WTC11 (cell line): ENCODE data around the gene CACNA1D. TPM values are rescaled to one million over a fixed set of nuclear protein-coding genes. Genes with fewer than 3 reads are reported as not detected.
"Not testable (repeated sequence)": the region's sequence is repeated elsewhere in the genome, so short reads cannot be mapped to it uniquely, and the experiment has no call there.

Experiments
- ATAC-seq: fragments of 200-7000 bp; cut with Tn5 transposase; 2 replicates; pipeline ENCODE4 v1.10.0; 2021; ENCODE audit warnings: mild to moderate bottlenecking, moderate library complexity
- CTCF ChIA-PET: fragments of 300-600 bp; sonication (Branson Sonifier 250); formaldehyde crosslinking; loops from one replicate; lab custom pipeline; 2021; ENCODE audit warnings: antibody characterized with exemption; lab: Charles Lee
- POLR2A ChIA-PET: fragments of 350-600 bp; sonication (Branson Sonifier 250); formaldehyde crosslinking; loops from one replicate; lab custom pipeline; 2021; ENCODE audit warnings: antibody characterized with exemption; lab: Charles Lee
- DNase-seq: peaks from one replicate; pipeline ENCODE4 v3.0.0; 2021; ENCODE audit warnings: low spot score
- H3K27ac Mint-ChIP-seq: 2 replicates; pipeline ENCODE4 v1.8.0; 2021; ENCODE audit warnings: mixed read lengths
- H3K27me3 Mint-ChIP-seq: 2 replicates; pipeline ENCODE4 v1.8.0; 2021; ENCODE audit warnings: low read depth, mild to moderate bottlenecking, moderate library complexity, mixed read lengths
- H3K36me3 Mint-ChIP-seq: 2 replicates; pipeline ENCODE4 v1.8.0; 2021; ENCODE audit warnings: mixed read lengths
- H3K4me1 Mint-ChIP-seq: 2 replicates; pipeline ENCODE4 v1.8.0; 2022; ENCODE audit warnings: mixed read lengths
- H3K4me3 Mint-ChIP-seq: 2 replicates; pipeline ENCODE4 v1.8.0; 2021; ENCODE audit warnings: mild to moderate bottlenecking, moderate library complexity, mixed read lengths
- H3K9me3 Mint-ChIP-seq: 2 replicates; pipeline ENCODE4 v1.8.0; 2021; ENCODE audit warnings: mixed read lengths
- ATF1 ChIP-seq: sonication (generic); formaldehyde crosslinking; IDR thresholded peaks from 2 replicates; pipeline ENCODE4 v1.8.1; 2023; ENCODE audit warnings: mild to moderate bottlenecking, moderate library complexity, missing genetic modification reagents
- FOXP1 ChIP-seq: sonication (generic); formaldehyde crosslinking; IDR thresholded peaks from 2 replicates; pipeline ENCODE4 v1.8.0; 2022; ENCODE audit warnings: missing genetic modification reagents, mild to moderate bottlenecking, moderate library complexity, borderline replicate concordance
- HMGA2 ChIP-seq: fragments of 250-450 bp; sonication (Bioruptor Pico); IDR thresholded peaks from 2 replicates; pipeline ENCODE4 v1.4.0; 2021; ENCODE audit warnings: mild to moderate bottlenecking, moderate library complexity
- KAT7 ChIP-seq: sonication (generic); formaldehyde crosslinking; IDR thresholded peaks from 2 replicates; pipeline ENCODE4 v1.8.1; 2023; ENCODE audit warnings: missing genetic modification reagents, mild to moderate bottlenecking, borderline replicate concordance
- MXD4 ChIP-seq: fragments of 250-450 bp; sonication (Bioruptor Pico); IDR thresholded peaks from 2 replicates; pipeline ENCODE4 v1.8.0; 2021; ENCODE audit warnings: mild to moderate bottlenecking, moderate library complexity, borderline replicate concordance
- MYBL2 ChIP-seq: sonication (generic); formaldehyde crosslinking; IDR thresholded peaks from 2 replicates; pipeline ENCODE4 v1.8.1; 2023; ENCODE audit warnings: mild to moderate bottlenecking, moderate library complexity, missing genetic modification reagents
- NFE2L1 ChIP-seq: sonication (generic); formaldehyde crosslinking; IDR thresholded peaks from 2 replicates; pipeline ENCODE4 v1.8.1; 2023; ENCODE audit warnings: missing genetic modification reagents
- NFYB ChIP-seq: sonication (generic); formaldehyde crosslinking; conservative IDR thresholded peaks from 2 replicates; pipeline ENCODE4 v1.8.0; 2022; ENCODE audit warnings: low read depth, missing genetic modification reagents
- SP1 ChIP-seq: sonication (generic); formaldehyde crosslinking; conservative IDR thresholded peaks from 2 replicates; pipeline ENCODE4 v1.8.1; 2022; ENCODE audit warnings: missing genetic modification reagents
- ZNF232 ChIP-seq: sonication (generic); formaldehyde crosslinking; IDR thresholded peaks from 2 replicates; pipeline ENCODE4 v1.8.0; 2022; ENCODE audit warnings: mild to moderate bottlenecking, missing genetic modification reagents
- ZNF396 ChIP-seq: fragments of 250-450 bp; sonication (Bioruptor Pico); IDR thresholded peaks from 2 replicates; pipeline ENCODE4 v1.8.0; 2021; ENCODE audit warnings: mild to moderate bottlenecking, moderate library complexity, borderline replicate concordance
- ZNF416 ChIP-seq: fragments of 250-450 bp; sonication (Bioruptor Pico); IDR thresholded peaks from 2 replicates; pipeline ENCODE4 v1.9.0; 2021; ENCODE audit warnings: mild to moderate bottlenecking, inconsistent platforms
- total RNA-seq: library from RNA; stranded (reverse); gene quantifications from 3 replicates; pipeline ENCODE4 v1.2.3, GENCODE V29; 2021
- TF ChIP-seq, protein P1 (sequence below): fragments of 250-450 bp; sonication (Bioruptor Pico); IDR thresholded peaks from 2 replicates; pipeline ENCODE4 v1.9.0; 2021; ENCODE audit warnings: mild to moderate bottlenecking
- TF ChIP-seq, protein P2 (sequence below): sonication (generic); formaldehyde crosslinking; IDR thresholded peaks from 2 replicates; pipeline ENCODE4 v1.8.1; 2023; ENCODE audit warnings: mild to moderate bottlenecking, missing genetic modification reagents, borderline replicate concordance
- TF ChIP-seq, protein P3 (sequence below): sonication (generic); formaldehyde crosslinking; IDR thresholded peaks from 2 replicates; pipeline ENCODE4 v1.8.1; 2022; ENCODE audit warnings: low read depth, missing genetic modification reagents, borderline replicate concordance
- TF ChIP-seq, protein P4 (sequence below): sonication (generic); formaldehyde crosslinking; conservative IDR thresholded peaks from 2 replicates; pipeline ENCODE4 v1.8.1; 2022; ENCODE audit warnings: mild to moderate bottlenecking, missing genetic modification reagents
- TF ChIP-seq, protein P5 (sequence below): fragments of 250-450 bp; sonication (Bioruptor Pico); IDR thresholded peaks from 2 replicates; pipeline ENCODE4 v1.9.0; 2021; ENCODE audit warnings: mild to moderate bottlenecking
- TF ChIP-seq, protein P6 (sequence below): sonication (generic); formaldehyde crosslinking; IDR thresholded peaks from 2 replicates; pipeline ENCODE4 v1.8.1; 2023; ENCODE audit warnings: mild to moderate bottlenecking, missing genetic modification reagents, moderate library complexity
- TF ChIP-seq, protein P7 (sequence below): sonication (generic); formaldehyde crosslinking; IDR thresholded peaks from 2 replicates; pipeline ENCODE4 v1.8.0; 2022; ENCODE audit warnings: mild to moderate bottlenecking, missing genetic modification reagents

The CACNA1D gene
- total RNA-seq, 1 experiment from 2014 or later: 2.3 TPM

DNA sequence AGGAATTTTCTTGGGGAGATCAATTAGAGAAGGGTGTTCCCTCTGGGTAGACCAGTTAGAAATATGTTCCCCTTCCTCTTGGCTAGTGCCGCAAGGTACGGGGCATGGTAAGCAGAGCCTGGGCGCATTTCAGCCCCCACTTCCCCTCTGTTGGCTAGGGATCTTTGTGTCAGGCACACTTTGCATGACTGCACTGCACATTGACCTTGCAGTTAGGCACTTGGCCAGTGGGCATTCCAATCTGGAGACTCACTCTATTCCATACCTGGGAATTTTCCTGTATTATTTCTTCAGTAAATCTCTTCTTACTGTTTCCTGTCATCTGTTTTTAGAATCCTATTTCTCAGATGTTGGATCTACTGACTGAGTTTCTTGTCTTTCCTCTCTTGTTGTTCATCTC is 30.0 kb upstream of the CACNA1D start:
- Mint-ChIP-seq H3K27me3 (peaks cover 8% of the 10 kb centered on the region; the same call in 1 of the 2 replicates), H3K27ac (no peak overlapping the region), H3K4me3 (no peak overlapping the region), H3K9me3 (peaks cover 5% of the 10 kb centered on the region), H3K36me3 (peaks cover 2% of the 10 kb centered on the region; the same call in 1 of the 2 replicates), H3K4me1 (no peaks in the 10 kb centered on the region)
- CTCF ChIA-PET: no interaction called here
- no peak for ATAC-seq
- TF ChIP-seq, protein P1, sequence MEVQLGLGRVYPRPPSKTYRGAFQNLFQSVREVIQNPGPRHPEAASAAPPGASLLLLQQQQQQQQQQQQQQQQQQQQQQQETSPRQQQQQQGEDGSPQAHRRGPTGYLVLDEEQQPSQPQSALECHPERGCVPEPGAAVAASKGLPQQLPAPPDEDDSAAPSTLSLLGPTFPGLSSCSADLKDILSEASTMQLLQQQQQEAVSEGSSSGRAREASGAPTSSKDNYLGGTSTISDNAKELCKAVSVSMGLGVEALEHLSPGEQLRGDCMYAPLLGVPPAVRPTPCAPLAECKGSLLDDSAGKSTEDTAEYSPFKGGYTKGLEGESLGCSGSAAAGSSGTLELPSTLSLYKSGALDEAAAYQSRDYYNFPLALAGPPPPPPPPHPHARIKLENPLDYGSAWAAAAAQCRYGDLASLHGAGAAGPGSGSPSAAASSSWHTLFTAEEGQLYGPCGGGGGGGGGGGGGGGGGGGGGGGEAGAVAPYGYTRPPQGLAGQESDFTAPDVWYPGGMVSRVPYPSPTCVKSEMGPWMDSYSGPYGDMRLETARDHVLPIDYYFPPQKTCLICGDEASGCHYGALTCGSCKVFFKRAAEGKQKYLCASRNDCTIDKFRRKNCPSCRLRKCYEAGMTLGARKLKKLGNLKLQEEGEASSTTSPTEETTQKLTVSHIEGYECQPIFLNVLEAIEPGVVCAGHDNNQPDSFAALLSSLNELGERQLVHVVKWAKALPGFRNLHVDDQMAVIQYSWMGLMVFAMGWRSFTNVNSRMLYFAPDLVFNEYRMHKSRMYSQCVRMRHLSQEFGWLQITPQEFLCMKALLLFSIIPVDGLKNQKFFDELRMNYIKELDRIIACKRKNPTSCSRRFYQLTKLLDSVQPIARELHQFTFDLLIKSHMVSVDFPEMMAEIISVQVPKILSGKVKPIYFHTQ: no peak
- TF ChIP-seq MXD4 (CRISPR knock-in tag) (no peak), KAT7 (CRISPR knock-in tag) (no peak), NFE2L1 (CRISPR knock-in tag) (no peak), ZNF416 (CRISPR knock-in tag) (no peak), ATF1 (no peak), NFYB (CRISPR knock-in tag) (no peak), SP1 (CRISPR knock-in tag) (no peak), MYBL2 (no peak), FOXP1 (CRISPR knock-in tag) (no peak), ZNF396 (no peak), ZNF232 (CRISPR knock-in tag) (no peak), HMGA2 (no peak)
- TF ChIP-seq, protein P2, sequence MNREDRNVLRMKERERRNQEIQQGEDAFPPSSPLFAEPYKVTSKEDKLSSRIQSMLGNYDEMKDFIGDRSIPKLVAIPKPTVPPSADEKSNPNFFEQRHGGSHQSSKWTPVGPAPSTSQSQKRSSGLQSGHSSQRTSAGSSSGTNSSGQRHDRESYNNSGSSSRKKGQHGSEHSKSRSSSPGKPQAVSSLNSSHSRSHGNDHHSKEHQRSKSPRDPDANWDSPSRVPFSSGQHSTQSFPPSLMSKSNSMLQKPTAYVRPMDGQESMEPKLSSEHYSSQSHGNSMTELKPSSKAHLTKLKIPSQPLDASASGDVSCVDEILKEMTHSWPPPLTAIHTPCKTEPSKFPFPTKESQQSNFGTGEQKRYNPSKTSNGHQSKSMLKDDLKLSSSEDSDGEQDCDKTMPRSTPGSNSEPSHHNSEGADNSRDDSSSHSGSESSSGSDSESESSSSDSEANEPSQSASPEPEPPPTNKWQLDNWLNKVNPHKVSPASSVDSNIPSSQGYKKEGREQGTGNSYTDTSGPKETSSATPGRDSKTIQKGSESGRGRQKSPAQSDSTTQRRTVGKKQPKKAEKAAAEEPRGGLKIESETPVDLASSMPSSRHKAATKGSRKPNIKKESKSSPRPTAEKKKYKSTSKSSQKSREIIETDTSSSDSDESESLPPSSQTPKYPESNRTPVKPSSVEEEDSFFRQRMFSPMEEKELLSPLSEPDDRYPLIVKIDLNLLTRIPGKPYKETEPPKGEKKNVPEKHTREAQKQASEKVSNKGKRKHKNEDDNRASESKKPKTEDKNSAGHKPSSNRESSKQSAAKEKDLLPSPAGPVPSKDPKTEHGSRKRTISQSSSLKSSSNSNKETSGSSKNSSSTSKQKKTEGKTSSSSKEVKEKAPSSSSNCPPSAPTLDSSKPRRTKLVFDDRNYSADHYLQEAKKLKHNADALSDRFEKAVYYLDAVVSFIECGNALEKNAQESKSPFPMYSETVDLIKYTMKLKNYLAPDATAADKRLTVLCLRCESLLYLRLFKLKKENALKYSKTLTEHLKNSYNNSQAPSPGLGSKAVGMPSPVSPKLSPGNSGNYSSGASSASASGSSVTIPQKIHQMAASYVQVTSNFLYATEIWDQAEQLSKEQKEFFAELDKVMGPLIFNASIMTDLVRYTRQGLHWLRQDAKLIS (CRISPR knock-in tag): no peak
- TF ChIP-seq, protein P3, sequence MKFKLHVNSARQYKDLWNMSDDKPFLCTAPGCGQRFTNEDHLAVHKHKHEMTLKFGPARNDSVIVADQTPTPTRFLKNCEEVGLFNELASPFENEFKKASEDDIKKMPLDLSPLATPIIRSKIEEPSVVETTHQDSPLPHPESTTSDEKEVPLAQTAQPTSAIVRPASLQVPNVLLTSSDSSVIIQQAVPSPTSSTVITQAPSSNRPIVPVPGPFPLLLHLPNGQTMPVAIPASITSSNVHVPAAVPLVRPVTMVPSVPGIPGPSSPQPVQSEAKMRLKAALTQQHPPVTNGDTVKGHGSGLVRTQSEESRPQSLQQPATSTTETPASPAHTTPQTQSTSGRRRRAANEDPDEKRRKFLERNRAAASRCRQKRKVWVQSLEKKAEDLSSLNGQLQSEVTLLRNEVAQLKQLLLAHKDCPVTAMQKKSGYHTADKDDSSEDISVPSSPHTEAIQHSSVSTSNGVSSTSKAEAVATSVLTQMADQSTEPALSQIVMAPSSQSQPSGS: no peak
- TF ChIP-seq, protein P4, sequence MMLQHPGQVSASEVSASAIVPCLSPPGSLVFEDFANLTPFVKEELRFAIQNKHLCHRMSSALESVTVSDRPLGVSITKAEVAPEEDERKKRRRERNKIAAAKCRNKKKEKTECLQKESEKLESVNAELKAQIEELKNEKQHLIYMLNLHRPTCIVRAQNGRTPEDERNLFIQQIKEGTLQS (CRISPR knock-in tag): no peak
- TF ChIP-seq, protein P5, sequence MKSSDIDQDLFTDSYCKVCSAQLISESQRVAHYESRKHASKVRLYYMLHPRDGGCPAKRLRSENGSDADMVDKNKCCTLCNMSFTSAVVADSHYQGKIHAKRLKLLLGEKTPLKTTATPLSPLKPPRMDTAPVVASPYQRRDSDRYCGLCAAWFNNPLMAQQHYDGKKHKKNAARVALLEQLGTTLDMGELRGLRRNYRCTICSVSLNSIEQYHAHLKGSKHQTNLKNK (CRISPR knock-in tag): no peak
- TF ChIP-seq, protein P6, sequence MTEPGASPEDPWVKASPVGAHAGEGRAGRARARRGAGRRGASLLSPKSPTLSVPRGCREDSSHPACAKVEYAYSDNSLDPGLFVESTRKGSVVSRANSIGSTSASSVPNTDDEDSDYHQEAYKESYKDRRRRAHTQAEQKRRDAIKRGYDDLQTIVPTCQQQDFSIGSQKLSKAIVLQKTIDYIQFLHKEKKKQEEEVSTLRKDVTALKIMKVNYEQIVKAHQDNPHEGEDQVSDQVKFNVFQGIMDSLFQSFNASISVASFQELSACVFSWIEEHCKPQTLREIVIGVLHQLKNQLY (CRISPR knock-in tag): no peak
- TF ChIP-seq, protein P7, sequence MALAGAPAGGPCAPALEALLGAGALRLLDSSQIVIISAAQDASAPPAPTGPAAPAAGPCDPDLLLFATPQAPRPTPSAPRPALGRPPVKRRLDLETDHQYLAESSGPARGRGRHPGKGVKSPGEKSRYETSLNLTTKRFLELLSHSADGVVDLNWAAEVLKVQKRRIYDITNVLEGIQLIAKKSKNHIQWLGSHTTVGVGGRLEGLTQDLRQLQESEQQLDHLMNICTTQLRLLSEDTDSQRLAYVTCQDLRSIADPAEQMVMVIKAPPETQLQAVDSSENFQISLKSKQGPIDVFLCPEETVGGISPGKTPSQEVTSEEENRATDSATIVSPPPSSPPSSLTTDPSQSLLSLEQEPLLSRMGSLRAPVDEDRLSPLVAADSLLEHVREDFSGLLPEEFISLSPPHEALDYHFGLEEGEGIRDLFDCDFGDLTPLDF (CRISPR knock-in tag): no peak
- POLR2A ChIA-PET: no interaction called here
- DNase-seq: no peak

DNA sequence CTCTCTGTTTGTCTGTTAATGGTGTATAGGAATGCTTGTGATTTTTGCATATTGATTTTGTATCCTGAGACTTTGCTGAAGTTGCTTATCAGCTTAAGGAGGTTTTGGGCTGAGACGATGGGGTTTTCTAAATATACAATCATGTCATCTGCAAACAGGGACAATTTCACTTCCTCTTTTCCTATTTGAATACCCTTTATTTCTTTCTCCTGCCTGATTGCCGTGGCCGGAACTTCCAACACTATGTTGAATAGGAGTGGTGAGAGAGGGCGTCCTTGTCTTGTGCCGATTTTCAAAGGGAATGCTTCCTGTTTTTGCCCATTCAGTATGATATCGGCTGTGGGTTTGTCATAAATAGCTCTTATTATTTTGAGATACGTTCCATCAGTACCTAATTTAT is 24.7 kb upstream of the CACNA1D start:
- H3K36me3 Mint-ChIP-seq, H3K4me1 Mint-ChIP-seq, H3K4me3 Mint-ChIP-seq, DNase-seq, CTCF ChIA-PET, POLR2A ChIA-PET, H3K27ac Mint-ChIP-seq, ATAC-seq: not testable (repeated sequence)
- Mint-ChIP-seq H3K27me3 (peaks cover 26% of the 10 kb centered on the region), H3K9me3 (peaks cover 13% of the 10 kb centered on the region)
